Breast epithelium (tissue), 3 donors: Measurements from ENCODE around the gene SMIM15.

Experiments used
- POLR2A ChIP-seq: fragments of 450-650 bp; IDR thresholded peaks from one replicate; pipeline ENCODE4 v1.6.1; 2016; ENCODE audit warnings: antibody characterized with exemption, mild to moderate bottlenecking, moderate library complexity
- TF ChIP-seq, protein P1 (sequence below), 3 donors: fragments of 450-650 bp; IDR thresholded peaks; one replicate each; pipeline ENCODE4 v1.5.1; 2016 to 2017; ENCODE audit warnings: antibody characterized with exemption in 3 of 3, mild to moderate bottlenecking in 3 of 3, moderate library complexity in 3 of 3

DNA sequence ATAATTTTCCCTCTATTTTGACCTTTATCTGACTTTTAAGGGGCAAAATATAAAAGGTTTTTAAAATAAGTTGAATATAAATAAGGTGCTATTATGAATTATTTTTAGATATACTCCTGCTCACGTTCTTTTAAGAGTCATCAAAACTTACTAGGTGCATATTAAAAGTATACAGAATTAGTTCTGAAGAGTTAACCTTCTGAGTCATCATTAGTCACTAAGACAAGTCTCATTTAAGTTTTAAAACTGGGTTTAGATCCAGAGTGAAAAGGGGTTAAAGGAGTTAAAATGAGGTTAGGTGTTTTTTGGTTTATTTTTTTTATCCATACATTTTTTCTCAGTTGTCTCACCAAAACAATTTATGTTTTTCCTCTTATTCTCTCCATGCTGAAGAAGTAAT lies 41.7 kb downstream of the SMIM15 start:
- TF ChIP-seq, protein P1, sequence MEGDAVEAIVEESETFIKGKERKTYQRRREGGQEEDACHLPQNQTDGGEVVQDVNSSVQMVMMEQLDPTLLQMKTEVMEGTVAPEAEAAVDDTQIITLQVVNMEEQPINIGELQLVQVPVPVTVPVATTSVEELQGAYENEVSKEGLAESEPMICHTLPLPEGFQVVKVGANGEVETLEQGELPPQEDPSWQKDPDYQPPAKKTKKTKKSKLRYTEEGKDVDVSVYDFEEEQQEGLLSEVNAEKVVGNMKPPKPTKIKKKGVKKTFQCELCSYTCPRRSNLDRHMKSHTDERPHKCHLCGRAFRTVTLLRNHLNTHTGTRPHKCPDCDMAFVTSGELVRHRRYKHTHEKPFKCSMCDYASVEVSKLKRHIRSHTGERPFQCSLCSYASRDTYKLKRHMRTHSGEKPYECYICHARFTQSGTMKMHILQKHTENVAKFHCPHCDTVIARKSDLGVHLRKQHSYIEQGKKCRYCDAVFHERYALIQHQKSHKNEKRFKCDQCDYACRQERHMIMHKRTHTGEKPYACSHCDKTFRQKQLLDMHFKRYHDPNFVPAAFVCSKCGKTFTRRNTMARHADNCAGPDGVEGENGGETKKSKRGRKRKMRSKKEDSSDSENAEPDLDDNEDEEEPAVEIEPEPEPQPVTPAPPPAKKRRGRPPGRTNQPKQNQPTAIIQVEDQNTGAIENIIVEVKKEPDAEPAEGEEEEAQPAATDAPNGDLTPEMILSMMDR (IDR thresholded peaks at IDR 0.05) = no peak
- no peak for TF ChIP-seq POLR2A
